HUES48 (cell line): ENCODE data around the gene CACNB3.

ENCODE experiments used
- H3K27ac ChIP-seq: one replicate; pipeline ENCODE4 v1.7.0; 2013; ENCODE audit warnings: low read depth, low read length, inconsistent platforms
- H3K27me3 ChIP-seq: 2 replicates; pipeline ENCODE4 v1.6.1; 2013; ENCODE audit warnings: mild to moderate bottlenecking, low read length; ENCODE audit not compliant: control insufficient read depth, insufficient read depth
- H3K36me3 ChIP-seq: 2 replicates; pipeline ENCODE4 v1.6.1; 2013; ENCODE audit warnings: low read length; ENCODE audit not compliant: control insufficient read depth, insufficient read depth
- H3K4me1 ChIP-seq: 2 replicates; pipeline ENCODE4 v1.6.1; 2013; ENCODE audit warnings: mild to moderate bottlenecking, low read length; ENCODE audit not compliant: control insufficient read depth, insufficient read depth
- H3K4me3 ChIP-seq: 2 replicates; pipeline ENCODE4 v1.5.1; 2013; ENCODE audit warnings: mild to moderate bottlenecking, low read depth, low read length
- H3K9ac ChIP-seq: 2 replicates; pipeline ENCODE4 v1.6.1; 2013; ENCODE audit warnings: mild to moderate bottlenecking, low read depth, low read length, moderate library complexity
- H3K9me3 ChIP-seq: 2 replicates; pipeline ENCODE4 v1.6.1; 2013; ENCODE audit warnings: low read length; ENCODE audit not compliant: control insufficient read depth, insufficient read depth

The CACNB3 gene

GRCh38 chr12:48812389-48812788, 5.9 kb upstream of the CACNB3 start:
- Histone ChIP-seq H3K27me3 (peaks cover 42% of the 10 kb centered on the region), H3K36me3 (no peaks in the 10 kb centered on the region), H3K27ac (no peak overlapping the region), H3K4me3 (no peak overlapping the region), H3K4me1 (peaks cover 14% of the 10 kb centered on the region), H3K9ac (no peak overlapping the region), H3K9me3 (no peaks in the 10 kb centered on the region)

DNA sequence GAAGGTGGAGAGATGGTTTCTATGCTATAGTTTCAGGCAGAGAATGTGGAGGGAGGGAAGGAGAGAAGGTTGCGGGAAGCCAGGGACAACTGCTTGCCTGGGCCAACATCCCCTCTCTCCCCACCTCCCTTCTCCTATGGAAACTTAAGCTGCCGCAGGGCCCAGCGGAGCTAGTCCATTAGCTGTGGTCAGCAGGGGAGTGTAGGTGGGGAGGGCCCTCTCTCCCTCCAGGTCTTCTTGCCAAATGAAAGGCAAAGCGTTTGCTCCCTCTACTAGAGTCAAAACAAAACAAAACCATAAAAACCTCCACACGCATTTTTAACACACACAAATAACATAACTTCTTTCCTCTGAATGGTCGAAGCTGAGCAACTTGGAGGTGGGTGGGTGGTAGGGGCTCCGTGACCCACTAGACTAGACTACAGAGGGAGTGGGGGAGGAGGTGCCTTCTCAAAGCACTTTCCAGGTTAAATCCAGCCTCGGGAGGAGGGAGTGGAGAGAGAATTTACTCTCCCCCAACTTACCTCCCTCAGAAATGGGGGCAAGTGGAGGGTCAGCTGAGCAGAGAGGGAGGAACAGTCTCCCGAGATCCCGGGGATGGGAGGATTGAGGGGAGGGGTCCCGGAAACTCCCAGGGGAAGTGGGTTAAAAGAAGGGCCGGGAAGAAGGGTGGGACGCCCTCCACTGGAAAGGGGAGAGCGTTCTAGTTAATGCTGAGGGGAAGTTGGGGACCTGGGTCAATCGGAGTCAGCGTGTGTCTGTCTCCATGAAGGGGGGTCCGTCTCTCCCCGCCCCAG, 4.6 kb upstream of the CACNB3 start:
- peaks cover 18% of the 10 kb centered on the region for H3K4me1 ChIP-seq
- H3K9ac ChIP-seq = no peak overlapping the region
- H3K27me3 ChIP-seq = peaks cover 49% of the 10 kb centered on the region
- H3K36me3 ChIP-seq = no peaks in the 10 kb centered on the region
- no peak overlapping the region for H3K27ac ChIP-seq
- peak overlapping the region; percentile 72 for H3K4me3 ChIP-seq
- H3K9me3 ChIP-seq = no peaks in the 10 kb centered on the region

GRCh38 chr12:48814262-48815125, 3.8 kb upstream of the CACNB3 start:
- H3K9ac ChIP-seq = no peak overlapping the region
- peak overlapping the region; percentile 6 for H3K27ac ChIP-seq
- H3K36me3 ChIP-seq = no peaks in the 10 kb centered on the region
- peak overlapping the region; percentile 72 for H3K4me3 ChIP-seq
- H3K27me3 ChIP-seq = peaks cover 54% of the 10 kb centered on the region
- H3K4me1 ChIP-seq = peaks cover 23% of the 10 kb centered on the region
- no peaks in the 10 kb centered on the region for H3K9me3 ChIP-seq

- H3K27ac ChIP-seq = peak overlapping the region; percentile 6
- peaks cover 57% of the 10 kb centered on the region for H3K27me3 ChIP-seq
- H3K9ac ChIP-seq = no peak overlapping the region
These were observed 2.9 kb upstream of the CACNB3 start for GRCh38 chr12:48815126-48816110.

GRCh38 chr12:48816143-48816854, 2.0 kb upstream of the CACNB3 start:
- Histone ChIP-seq H3K27ac (no peak overlapping the region), H3K9me3 (no peaks in the 10 kb centered on the region), H3K36me3 (no peaks in the 10 kb centered on the region), H3K9ac (no peak overlapping the region), H3K4me3 (peak overlapping the region; percentile 72), H3K27me3 (peaks cover 54% of the 10 kb centered on the region), H3K4me1 (peaks cover 16% of the 10 kb centered on the region)

More at GRCh38 chr12:48815126-48816110, 2.9 kb upstream of the CACNB3 start:
- no peaks in the 10 kb centered on the region for H3K9me3 ChIP-seq
- H3K36me3 ChIP-seq = no peaks in the 10 kb centered on the region
- peaks cover 24% of the 10 kb centered on the region for H3K4me1 ChIP-seq
- H3K4me3 ChIP-seq = peak overlapping the region; percentile 72

DNA sequence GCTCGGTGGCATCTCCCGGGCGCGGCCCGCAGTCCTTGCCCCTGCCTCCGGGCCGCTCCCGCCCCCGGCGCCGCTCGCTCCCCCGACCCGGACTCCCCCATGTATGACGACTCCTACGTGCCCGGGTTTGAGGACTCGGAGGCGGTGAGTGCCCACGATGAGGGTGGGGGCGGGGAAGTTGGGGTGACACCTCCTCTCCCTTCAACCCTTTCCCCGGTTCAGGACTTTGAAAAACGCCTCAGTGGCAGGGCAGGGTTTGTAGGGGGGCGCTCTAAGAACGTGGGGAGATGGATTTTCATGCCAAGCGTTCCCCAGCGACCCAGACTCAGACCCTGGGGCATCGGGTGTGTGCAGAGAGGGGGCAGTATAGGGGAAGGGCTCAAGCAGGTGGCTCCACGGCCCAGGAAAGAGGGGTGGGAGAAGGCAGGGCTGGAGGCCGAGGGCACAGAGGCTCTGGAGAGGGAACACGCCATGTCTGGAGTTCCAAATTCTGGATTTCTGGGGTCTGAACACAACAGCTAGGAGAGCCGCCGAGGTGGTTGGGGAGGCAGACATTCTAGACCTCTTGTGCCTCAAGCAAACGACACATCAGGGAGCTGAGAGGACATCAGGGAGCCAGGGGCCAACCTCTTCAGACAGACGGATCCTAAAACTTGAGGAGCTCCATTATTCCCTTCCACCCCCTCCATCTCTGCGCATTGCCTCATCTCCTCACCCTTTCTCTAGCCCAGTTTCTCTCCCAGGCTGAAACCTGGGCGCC, 715 bp downstream of the CACNB3 start:
- Histone ChIP-seq H3K27me3 (peaks cover 38% of the 10 kb centered on the region), H3K9ac (no peak overlapping the region), H3K36me3 (no peaks in the 10 kb centered on the region), H3K4me3 (peak overlapping the region; percentile 67), H3K4me1 (peaks cover 13% of the 10 kb centered on the region), H3K9me3 (no peaks in the 10 kb centered on the region), H3K27ac (peak overlapping the region; percentile 56)

DNA sequence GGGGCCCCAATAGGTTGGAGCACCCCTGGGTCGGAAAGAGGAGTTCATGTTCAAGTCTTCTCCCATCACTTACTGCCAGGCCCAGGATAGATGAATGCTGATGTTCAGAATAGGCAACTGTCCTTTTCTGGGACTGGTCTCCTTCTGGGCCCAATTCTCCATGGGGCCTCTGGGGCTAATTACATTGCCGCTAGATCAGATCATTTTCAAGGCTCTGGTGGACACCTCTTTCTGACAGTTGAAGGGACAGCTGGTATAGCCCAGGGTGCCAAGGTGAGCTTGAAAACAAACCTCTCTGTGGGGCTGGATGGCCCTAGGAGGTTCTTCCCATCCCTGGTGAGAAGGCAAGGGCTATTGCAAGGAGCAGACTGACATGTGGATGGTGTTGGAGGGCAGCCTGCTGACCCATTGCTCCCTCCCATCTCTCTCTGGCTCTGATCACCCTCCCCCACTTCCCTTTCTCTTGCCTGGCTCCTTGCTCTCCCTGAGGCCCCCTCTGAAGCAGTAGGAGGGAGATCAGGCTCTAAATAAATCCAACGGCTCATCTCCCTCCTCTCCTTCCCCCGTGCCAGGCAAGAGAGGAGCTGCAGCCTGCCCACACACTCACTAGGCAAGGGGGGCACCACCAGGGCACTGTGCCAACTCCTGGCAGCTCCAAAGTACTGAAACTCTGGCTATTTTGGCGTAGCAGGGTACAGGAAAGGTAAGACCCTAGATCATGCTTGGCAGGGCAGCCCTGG, 1.9 kb downstream of the CACNB3 start:
- Histone ChIP-seq H3K27me3 (peaks cover 38% of the 10 kb centered on the region), H3K4me3 (no peak overlapping the region), H3K9ac (no peak overlapping the region), H3K9me3 (no peaks in the 10 kb centered on the region), H3K27ac (no peak overlapping the region), H3K36me3 (no peaks in the 10 kb centered on the region), H3K4me1 (peaks cover 13% of the 10 kb centered on the region)

- Histone ChIP-seq H3K36me3 (peaks cover 4% of the 10 kb centered on the region; the same call in 1 of the 2 replicates), H3K4me3 (no peak overlapping the region), H3K9ac (no peak overlapping the region), H3K27ac (no peak overlapping the region), H3K4me1 (peaks cover 9% of the 10 kb centered on the region), H3K9me3 (no peaks in the 10 kb centered on the region), H3K27me3 (peaks cover 22% of the 10 kb centered on the region)
These were observed 3.8 kb downstream of the CACNB3 start for GRCh38 chr12:48822139-48822538.

DNA sequence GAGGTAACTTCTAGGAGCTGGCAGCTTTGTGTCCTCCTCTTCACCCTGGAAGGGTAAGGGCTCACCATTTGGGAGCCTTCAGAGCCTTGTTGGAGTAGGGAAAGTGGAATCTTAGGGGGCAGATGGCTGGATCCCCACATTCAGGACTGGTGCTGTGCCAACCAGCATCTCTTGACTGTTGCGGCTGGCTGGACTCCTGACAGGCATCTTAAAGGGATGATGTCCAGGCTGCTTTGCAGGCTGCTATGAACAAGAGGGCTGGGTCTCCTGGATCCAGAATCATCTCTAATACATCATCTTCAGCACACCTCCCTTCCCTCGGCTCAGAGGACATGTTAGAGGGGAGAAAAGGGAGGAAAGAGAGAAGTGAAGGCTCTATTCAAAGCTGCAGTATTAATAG, 4.4 kb downstream of the CACNB3 start:
- Histone ChIP-seq H3K27ac (no peak overlapping the region), H3K36me3 (peaks cover 8% of the 10 kb centered on the region), H3K9me3 (no peaks in the 10 kb centered on the region), H3K4me1 (peaks cover 7% of the 10 kb centered on the region), H3K9ac (no peak overlapping the region), H3K27me3 (peaks cover 17% of the 10 kb centered on the region), H3K4me3 (no peak overlapping the region)
